Left forelimb (tissue), 1 donor: ENCODE results near the gene CCT3.

Experiments
- DNase-seq: peaks from one replicate; pipeline ENCODE4 v3.0.0-alpha.2; 2018; ENCODE audit warnings: low spot score

CCT3 gene

GRCh38 chr1:156281281-156281680 lies 56.8 kb downstream of the CCT3 start:
- DNase-seq, result no peak

DNA sequence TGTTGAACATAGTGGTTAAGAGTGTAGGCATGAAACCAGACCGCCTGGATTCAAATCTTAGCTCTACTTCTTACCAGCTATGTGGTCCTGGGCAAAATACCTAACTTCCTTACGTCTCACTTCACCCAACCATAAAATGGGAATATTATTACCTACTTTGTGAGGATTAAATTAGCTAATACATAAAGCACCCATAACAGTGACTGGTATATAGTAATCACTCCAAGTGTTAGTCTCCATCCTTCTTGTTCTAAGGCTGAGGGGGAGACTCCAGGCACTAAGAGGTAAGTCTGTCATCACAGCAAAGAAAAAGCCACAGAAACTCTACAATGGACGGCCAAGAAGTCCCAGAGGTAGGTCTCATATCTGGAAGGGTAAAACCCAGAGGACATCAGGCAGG lies 58.3 kb downstream of the CCT3 start:
- no peak for DNase-seq

DNA sequence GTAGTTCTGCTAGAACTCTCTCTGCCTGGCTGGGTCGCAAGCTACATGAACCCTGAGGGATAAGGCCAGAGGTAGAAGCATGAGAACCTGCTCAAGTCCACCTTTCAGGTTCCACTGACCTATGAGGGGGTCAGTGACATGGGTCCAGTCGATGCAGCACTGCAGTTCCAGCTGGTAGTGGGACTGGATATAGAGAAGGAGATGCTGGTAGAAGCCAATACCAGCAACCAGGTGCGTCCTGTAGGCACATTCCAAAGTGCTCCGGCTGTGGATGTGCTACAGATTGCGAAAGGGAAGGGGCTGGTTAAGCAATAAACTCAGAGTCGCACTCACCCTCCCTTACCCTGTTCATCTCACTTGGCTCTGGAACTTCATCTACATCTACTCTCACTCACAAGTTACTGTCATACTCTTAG lies 61.1 kb downstream of the CCT3 start:
- no peak for DNase-seq

- no peak for DNase-seq
Measured at GRCh38 chr1:156276532-156276931, 61.6 kb downstream of the CCT3 start.

GRCh38 chr1:156270314-156270713 lies 67.8 kb downstream of the CCT3 start:
- no peak for DNase-seq

GRCh38 chr1:156268336-156268735 lies 69.8 kb downstream of the CCT3 start:
- DNase-seq, result no peak

DNA sequence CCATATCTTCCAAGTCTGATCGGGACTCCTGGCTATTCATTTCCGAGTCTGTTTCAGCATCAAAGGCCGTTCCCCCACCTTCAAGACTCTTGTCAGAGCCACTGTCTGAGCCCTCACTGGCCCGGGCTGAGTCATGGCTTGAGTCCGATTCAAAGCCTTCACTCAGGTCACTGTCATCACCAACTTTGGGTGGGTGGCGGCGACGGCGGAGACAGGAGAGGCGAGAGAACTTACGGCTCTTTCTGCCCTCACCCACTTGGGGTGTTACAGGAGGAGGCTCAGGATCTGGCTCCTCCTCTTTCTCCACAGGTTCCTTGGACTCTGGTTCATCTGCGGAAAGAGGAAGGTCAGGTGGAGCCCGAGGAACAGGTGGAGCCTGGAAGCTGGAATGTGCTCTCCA lies 72.0 kb downstream of the CCT3 start:
- DNase-seq, result no peak

DNA sequence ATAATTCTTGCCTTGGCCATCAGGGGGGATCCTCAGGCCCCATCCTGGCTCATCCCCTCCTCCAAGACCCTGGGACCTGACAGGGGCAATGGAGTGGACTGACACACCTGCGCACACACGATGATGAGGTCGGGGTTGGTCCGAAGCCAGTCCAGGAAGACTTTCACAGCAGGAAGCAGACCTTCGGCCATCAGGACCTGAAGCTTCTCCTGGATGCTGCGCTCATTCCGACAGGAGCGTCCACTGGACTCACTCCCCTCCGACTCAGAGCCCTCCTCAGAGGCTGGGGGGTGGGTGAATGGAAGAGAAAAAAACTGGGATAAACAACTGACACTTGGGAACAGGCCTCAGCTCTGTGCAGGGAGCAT lies 74.8 kb downstream of the CCT3 start:
- no peak for DNase-seq

- DNase-seq, result no peak
Measured at GRCh38 chr1:156262461-156263287, 75.4 kb downstream of the CCT3 start.

- DNase-seq, result no peak
Measured at GRCh38 chr1:156260896-156261295, 77.2 kb downstream of the CCT3 start.

DNA sequence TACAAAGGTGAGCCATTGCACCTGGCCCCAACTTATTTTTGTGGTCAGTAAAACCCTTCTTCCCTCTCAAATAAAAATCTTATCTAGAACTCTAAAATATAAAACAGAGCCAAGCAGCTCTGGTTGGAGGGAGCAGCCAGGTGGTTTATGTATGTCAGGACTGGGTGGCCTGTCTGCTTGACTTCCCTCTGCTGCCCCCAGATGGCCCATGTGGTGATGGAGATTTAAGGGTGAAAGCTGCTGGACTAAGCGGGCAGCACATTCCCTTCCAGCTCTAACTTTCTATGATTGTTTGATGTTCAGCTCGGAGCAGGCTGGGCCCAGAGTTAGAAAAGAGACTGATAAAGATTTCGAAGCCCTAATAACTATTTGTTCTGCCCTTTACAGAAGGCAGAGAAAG lies 78.3 kb downstream of the CCT3 start:
- no peak for DNase-seq
